AG08396 (cell line): ENCODE results near the gene NECAP2.
"Not testable (repeated sequence)": the region's sequence is repeated elsewhere in the genome, so short reads cannot be mapped to it uniquely, and the experiment has no call there.

Source experiments
- DNase-seq: peaks from one replicate; pipeline ENCODE4 v3.0.0; 2012; ENCODE audit warnings: low spot score, mixed read lengths

NECAP2 gene

DNA sequence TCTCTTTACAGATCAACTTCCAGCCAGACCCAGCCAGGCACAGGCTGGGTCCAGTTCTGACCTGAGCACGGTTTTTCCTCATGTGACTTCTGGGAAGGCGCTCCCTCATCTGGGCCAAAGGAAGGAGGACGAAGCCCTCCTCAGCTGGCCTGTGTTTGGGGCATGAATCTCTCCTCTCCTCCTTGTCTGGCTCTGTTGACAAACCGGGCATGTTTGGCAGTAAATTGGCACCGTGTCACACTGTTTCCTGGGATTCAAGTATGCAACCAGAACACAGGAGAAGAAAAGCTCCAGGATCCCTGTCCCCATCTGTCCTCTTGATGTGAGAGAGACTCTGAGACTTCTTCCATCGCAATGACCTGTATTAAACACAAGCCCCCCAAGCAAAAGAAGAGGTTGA is 18.3 kb downstream of the NECAP2 start:
- no peak for DNase-seq

GRCh38 chr1:16459352-16459925 is 18.9 kb downstream of the NECAP2 start:
- no peak for DNase-seq

- DNase-seq: no peak
Observed at GRCh38 chr1:16461681-16462080, 21.2 kb downstream of the NECAP2 start.

DNA sequence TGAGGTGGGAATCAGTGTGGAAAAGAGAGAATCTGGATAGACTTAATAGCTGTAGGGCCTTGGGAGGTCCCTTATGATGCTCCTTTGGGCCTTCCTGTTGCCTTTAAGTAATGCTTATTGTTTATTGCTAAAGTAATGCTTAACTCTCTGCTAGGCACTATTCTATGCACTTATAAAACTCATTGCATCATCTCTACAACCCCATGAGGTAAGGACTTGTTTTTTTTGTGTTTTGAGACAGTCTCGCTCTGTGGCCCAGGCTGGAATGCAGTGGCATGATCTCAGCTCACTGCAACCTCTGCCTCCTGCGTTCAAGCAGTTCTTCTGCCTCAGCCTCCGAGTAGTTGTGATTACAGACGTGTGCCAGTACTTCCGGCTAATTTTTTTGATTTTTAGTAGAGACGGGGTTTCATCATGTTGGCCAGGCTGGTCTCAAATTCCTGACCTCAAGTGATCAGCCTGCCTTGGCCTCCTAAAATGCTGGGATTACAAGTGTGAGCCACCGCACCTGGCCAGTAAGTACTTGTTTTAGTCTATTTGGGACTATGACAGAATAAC is 22.3 kb downstream of the NECAP2 start:
- no peak for DNase-seq

GRCh38 chr1:16464917-16465625 is 24.5 kb downstream of the NECAP2 start:
- peak; percentile 14 for DNase-seq

- no peak for DNase-seq
Observed at GRCh38 chr1:16468558-16468957, 28.0 kb downstream of the NECAP2 start.

GRCh38 chr1:16474166-16474800 is 33.8 kb downstream of the NECAP2 start:
- DNase-seq: no peak

DNA sequence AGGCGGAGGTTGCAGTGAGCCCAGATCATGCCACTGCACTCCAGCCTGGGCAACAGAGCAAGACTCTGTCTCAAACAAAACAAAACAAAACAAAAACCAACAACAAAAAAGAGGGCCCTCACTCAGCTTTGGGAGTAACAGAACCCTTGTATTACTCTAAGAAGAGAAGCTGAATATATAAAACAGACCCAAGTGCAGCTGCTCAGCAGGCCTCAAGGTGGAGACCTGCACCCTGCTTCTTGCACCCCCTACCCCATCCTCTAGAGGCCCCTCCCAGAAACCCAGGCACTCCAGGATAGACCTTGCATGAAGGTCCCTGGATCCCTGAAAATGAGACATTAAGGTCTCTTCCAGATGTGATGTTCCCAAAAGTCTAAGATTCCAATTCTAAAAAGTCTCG is 34.4 kb downstream of the NECAP2 start:
- DNase-seq: not testable (repeated sequence)

DNA sequence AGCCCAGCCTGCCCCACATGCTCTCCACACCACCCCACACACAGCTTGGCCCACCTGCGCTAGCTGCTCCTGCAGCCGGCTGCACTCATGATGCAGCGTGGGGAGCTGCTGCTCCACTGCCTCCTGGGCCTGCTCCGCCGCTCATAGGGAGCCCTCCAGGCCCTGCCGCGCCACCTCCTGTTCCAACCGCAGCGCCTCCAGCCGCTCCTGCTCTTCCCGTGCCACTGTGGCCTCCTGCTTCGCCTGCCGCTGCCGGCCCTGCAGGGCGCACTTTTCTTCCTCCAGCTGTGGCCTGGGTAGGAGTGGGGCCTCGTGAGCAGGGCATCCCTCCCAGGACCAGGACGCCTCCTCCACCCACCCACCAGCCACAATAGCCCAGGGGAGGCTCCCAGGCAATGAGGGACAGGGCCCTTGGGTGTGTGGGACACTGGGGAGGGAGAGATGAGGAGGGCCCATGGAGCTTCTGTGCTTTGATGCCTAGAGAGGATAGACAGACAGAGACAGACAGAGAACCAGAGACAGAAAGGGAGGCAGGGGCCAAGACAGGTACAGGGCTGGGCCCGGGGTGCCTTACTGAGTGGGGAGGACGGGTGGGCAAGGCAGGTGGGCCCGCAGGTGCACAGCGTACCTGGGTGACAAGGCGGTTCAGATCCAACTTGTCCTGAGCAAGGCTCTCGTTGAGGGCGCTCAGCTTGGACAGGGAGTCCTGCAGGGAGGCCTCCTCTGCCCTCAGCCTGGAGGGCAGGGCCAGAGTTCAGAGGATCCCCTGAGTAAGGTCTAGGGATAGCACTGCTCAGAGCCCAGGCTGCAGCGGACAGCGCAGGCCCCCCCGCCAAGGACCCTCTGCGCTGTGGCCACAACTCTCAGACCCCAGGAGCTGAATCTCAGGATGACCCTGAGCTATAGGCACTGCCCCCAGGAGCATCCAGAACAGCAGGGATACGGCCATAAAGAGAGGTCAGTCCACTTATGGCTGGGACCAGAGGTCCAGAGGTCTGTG is 35.5 kb downstream of the NECAP2 start:
- not testable (repeated sequence) for DNase-seq

DNA sequence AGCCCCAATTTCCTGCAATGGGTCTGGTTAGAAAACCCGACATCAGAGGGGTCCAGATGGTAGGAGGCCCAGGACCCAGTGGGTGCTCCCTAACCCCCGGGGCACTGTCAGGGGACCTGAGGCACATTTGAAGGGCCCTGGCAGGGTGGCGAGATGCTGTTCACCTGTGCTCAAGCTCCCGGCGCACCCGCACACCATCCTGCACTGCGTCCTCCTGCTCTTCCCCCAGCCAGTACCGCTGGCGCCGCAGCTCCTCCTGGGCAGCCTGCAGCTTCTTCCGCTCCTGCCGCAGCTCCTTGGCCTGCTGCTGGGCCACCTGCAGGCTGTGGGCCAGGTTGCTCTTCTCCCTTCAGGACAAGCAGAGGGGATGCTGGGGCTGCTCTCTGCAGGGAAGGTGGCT is 37.6 kb downstream of the NECAP2 start:
- no peak for DNase-seq

DNA sequence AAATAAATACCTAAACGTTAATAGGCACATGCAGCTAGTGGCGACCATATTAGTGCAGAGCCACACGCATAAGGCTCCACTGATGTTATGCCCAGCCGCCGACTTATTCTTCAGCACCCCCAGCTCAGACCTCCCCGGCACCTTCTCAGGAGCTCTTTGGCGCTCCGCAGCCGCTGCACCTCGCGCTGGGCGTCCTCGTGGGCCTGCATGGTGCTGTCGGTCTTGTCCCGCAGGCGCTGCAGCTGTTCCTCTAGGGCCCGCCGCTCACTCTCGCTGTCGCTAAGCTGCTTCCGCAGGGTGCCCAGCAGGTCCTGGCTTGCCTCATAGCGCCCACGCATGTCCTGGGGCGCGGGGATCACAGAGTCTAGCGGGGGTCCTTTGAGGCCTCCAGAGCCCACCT is 42.6 kb downstream of the NECAP2 start:
- not testable (repeated sequence) for DNase-seq

DNA sequence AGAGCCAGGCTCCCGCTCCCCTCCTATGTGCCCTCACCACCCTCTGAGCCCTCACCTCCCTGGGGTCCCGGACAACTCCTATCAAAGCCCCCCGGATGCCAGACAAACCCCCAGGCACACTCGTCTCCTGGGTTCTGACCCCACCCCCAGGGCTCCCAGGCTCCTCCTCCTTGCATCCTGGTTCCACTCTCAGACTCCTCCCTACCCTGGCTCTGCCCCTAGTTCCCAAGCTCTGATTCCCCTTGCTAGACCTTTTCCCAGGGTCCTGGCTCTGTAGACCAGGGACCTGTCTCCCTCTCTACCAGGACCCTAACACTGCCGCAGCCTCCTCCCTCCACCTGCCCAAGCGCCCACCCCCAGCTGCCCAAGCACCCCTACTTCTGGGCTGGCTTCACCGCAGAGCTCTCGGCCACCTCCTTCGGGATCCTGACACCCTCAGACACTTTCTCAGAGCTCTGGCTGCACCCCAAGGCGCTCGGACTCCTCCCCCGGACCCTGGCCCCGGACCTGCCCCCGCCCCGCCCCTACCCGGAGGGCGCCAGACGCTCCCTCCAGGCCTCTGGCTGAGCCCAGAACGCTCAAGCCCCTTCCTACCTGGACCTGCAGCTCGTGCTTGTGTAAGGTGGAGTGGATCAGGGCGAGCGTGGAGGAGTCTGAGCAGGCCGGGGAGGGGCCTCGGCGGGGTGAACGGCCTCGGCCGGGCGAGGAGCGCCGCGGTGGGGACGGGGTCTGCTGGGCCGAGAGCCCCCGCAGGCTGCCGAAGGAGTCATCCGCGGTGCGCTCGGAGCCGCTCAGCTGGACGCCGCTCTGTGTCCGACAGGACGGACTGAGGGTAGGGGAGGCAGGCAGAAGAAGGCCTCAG is 43.3 kb downstream of the NECAP2 start:
- DNase-seq: not testable (repeated sequence)

DNA sequence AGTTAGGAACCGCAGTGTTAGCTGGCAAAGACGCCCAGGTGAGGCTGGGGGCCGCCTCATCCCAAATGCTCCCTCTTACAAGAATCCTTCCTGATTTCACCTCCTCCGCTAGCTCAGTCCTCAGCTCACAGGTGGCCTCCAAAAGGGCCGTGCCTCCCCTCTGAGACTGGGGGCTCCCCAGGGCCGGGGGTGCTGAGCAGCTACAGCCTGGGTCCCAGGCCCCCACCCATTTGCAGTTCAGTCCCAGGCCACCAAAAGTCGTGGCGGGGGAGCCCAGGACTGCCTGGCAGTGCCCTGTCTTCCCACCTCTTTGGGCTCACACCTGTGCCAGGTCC is 43.9 kb downstream of the NECAP2 start:
- no peak for DNase-seq

GRCh38 chr1:16484931-16485330 is 44.4 kb downstream of the NECAP2 start:
- DNase-seq: no peak

DNA sequence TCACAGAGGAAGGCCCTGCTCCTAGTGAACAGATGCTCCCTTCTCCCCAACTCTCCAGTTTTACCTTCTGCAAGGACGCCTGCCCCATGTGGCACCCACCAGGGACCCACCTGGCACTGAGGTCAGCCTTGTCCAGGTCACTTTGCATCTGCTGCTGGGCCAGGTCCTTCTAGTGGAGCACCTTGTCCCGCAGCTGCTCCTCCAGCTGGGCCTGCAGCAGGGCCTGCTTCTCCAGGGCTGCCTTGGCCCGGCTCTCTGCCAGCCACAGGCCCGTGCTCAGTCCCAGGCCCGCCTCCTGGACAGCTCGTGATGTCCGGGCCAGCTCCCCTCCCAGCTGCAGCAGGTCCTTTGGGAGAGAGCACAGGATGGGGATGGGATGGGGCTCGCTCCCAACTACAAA is 45.8 kb downstream of the NECAP2 start:
- not testable (repeated sequence) for DNase-seq

DNA sequence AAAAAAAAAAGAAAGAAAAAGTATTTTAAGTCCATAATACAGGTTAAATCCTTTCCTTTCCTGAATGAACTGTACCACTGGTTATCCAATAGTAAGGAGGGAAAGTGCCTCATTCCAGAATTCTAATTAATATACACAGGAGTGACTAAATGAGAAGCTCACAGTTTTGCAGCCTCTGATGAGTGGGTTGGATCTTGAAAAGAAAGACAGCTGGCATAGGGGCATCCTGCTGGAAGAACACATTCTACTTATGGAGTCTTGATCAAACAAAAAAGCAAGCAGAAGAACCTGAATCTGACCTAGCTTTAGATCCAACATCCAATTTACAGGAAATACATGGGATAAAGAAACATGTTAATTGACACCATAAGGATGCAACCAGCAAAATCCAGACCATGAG is 46.5 kb downstream of the NECAP2 start:
- not testable (repeated sequence) for DNase-seq

DNA sequence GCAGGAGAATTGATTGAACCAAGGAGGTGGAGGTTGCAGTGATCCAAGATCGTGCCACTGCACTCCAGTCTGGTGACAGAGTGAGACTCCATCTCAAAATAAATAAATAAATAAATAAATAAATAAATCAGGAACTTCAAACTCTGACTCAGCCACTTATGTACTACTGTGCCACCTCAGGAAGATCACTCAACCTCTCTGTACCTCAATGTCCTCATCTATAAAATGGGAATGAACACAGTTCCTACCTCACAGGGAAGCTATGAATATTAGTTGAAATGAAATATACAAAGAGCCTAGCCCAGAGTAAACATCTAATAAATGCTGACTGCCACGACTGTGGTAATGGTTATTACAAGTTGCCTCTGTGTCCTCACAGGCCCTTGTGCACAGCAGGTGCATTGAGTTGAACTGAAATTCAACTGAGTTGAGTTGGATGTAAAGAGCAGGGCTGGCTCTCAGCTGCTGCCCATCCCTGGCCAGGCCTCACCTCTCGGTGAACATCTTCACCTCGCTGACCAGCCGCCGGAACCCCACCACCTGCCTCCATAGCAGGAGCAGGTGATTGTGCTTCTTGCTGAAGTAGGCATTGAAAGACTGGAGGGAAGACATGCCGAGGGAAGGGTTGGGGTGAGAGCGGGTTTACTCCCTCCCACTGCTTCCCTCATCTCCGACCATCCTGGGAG is 48.8 kb downstream of the NECAP2 start:
- not testable (repeated sequence) for DNase-seq

GRCh38 chr1:16491056-16491675 is 50.6 kb downstream of the NECAP2 start:
- DNase-seq: no peak

DNA sequence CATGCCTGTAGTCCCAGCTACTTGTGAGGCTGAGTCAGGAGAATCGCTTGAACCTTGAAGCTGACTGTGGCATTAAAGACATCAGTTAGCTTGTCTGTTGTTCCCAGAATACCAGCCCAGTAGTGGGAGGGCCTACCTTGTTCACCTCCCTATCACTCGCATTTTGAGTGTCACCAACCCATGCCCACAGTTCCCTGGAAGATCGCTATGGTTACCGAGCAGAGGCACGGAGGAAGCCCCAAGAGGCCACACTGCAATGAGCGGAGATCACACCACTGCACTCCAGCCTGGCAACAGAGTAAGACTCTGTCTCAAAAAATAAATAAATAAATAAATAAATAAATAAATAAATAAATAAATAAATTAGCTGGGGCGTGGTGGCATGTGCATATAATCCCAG is 52.4 kb downstream of the NECAP2 start:
- not testable (repeated sequence) for DNase-seq

DNA sequence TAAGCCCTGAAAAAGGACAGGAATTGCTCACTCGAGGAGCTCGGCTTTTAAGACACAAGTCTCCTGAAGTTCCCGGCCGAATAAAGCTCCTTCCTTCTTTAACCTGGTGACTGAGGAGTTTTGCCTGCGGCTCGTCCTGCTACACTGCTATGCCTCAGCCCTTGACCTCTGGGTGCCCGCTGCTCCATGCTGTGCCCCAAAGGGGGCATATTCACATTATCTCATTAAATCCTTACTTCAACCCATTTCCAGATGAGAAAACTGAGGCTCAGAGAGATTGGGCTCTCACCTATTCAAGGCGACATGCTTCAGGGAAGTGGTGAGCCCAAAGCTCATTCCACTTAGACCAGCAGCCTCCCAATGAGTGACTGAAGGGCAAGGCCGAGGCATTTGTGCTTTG is 53.2 kb downstream of the NECAP2 start:
- not testable (repeated sequence) for DNase-seq
